Neural progenitor cell (in vitro differentiated cells): ENCODE results near the gene TSR1. TPM values are rescaled to one million over a fixed set of nuclear protein-coding genes. Genes with fewer than 3 reads are reported as not detected.

Experiments used
- DNase-seq: peaks from one replicate; pipeline ENCODE4 v3.0.0-alpha.2; 2016; ENCODE audit warnings: low spot score
- H2AFZ ChIP-seq: fragments of 200-600 bp; sonication (generic); replicated peaks from 2 replicates; pipeline ENCODE4 v1.6.1; 2016; ENCODE audit warnings: antibody characterized with exemption
- H3F3A ChIP-seq: fragments of 200-600 bp; sonication (generic); 2 replicates; pipeline ENCODE4 v1.6.1; 2016; ENCODE audit warnings: antibody characterized with exemption, low read depth
- H3K27ac ChIP-seq: fragments of 200-600 bp; sonication (generic); 2 replicates; pipeline ENCODE4 v1.5.1; 2016; ENCODE audit warnings: mild to moderate bottlenecking
- H3K27me3 ChIP-seq: fragments of 200-600 bp; sonication (generic); 2 replicates; pipeline ENCODE4 v1.6.1; 2016; ENCODE audit warnings: mild to moderate bottlenecking, moderate library complexity
- H3K36me3 ChIP-seq: fragments of 200-600 bp; sonication (generic); 2 replicates; pipeline ENCODE4 v1.5.1; 2016
- H3K4me1 ChIP-seq: fragments of 200-600 bp; sonication (generic); 2 replicates; pipeline ENCODE4 v1.6.1; 2016; ENCODE audit warnings: mixed run types
- H3K4me2 ChIP-seq: fragments of 200-600 bp; sonication (generic); 2 replicates; pipeline ENCODE4 v1.6.1; 2016
- H3K4me3 ChIP-seq: fragments of 200-600 bp; sonication (generic); 2 replicates; pipeline ENCODE4 v1.5.1; 2016
- H3K79me2 ChIP-seq: fragments of 200-600 bp; sonication (generic); 2 replicates; pipeline ENCODE4 v1.6.1; 2016; ENCODE audit warnings: low read depth
- H3K9ac ChIP-seq: fragments of 200-600 bp; sonication (generic); 2 replicates; pipeline ENCODE4 v1.6.1; 2016
- H3K9me3 ChIP-seq: fragments of 200-600 bp; sonication (generic); 2 replicates; pipeline ENCODE4 v1.5.1; 2016; ENCODE audit warnings: low read depth
- H4K20me1 ChIP-seq: fragments of 200-600 bp; sonication (generic); 2 replicates; pipeline ENCODE4 v1.6.1; 2016; ENCODE audit warnings: low read depth
- H3K27ac Mint-ChIP-seq: 3 replicates; pipeline ENCODE4 v1.8.0; 2021; ENCODE audit warnings: mixed read lengths
- H3K27me3 Mint-ChIP-seq: 2 replicates; pipeline ENCODE4 v1.8.0; 2022; ENCODE audit warnings: low read depth, mild to moderate bottlenecking, inconsistent platforms, moderate library complexity, mixed read lengths; ENCODE audit not compliant: insufficient read depth
- H3K36me3 Mint-ChIP-seq: 3 replicates; pipeline ENCODE4 v1.8.0; 2021; ENCODE audit warnings: mixed read lengths
- H3K4me1 Mint-ChIP-seq: 3 replicates; pipeline ENCODE4 v1.8.0; 2021; ENCODE audit warnings: mixed read lengths
- H3K4me3 Mint-ChIP-seq: 3 replicates; pipeline ENCODE4 v1.8.0; 2021; ENCODE audit warnings: mild to moderate bottlenecking, moderate library complexity, mixed read lengths
- H3K9me3 Mint-ChIP-seq: 3 replicates; pipeline ENCODE4 v1.8.0; 2020; ENCODE audit warnings: mixed read lengths
- EZH2 ChIP-seq: fragments of 200-600 bp; sonication (generic); IDR thresholded peaks from 2 replicates; pipeline ENCODE4 v1.6.1; 2017; ENCODE audit warnings: antibody characterized with exemption, mild to moderate bottlenecking, moderate library complexity
- EZH2phosphoT487 ChIP-seq: fragments of 200-600 bp; sonication (generic); IDR thresholded peaks from 2 replicates; pipeline ENCODE4 v1.6.1; 2017; ENCODE audit warnings: antibody characterized with exemption
- total RNA-seq: library from RNA; depleted of rRNA; stranded (reverse); fragments of >200 nt; gene quantifications from 2 replicates; pipeline ENCODE4 v1.2.3, GENCODE V29; 2015; ENCODE audit warnings: low replicate concordance
- TF ChIP-seq, protein P1 (sequence below): fragments of 200-600 bp; sonication (generic); IDR thresholded peaks from 2 replicates; pipeline ENCODE4 v1.5.1; 2017; ENCODE audit warnings: antibody characterized with exemption, mild to moderate bottlenecking

TSR1 gene
- 42.2 and 55.0 TPM in 2 replicates for total RNA-seq

DNA sequence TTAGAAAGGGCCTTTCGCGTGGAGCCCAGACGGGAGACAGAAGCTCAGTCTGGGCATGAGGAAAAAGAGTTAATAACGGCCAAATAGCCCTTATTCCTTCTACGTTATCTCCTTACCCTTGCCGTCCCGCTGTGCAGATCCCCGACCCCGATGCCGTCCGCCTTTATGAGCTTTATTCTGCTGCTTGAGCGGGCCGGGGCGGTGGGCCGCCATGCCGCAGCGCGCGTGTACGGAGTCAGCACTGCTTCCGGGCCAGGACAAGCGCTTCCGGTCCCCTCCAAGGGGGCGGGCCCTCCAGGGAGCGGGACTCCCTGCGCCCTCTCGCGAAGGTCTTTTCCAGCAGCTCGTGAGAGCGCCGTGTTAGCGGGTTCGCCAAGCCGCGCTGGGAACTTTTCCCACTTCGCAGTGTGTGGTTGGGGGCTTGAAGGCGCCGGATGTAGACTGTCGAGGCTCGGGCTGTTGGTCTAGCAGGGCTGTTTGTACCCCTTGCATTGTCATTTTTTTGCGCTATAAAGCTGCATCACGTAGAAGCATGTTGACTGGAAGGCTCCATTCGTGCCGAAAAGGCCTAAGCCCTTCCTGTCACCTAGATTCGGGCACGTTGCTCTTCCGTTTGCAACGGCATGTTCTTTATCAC is at the start of gene TSR1:
Gene TSR1 (minus strand): TSS at position 243 of the 637 bp plus-strand sequence. CDS start 30 bp downstream, at position 213.
- Mint-ChIP-seq H3K4me3 (peak within 1 kb of the TSS; percentile 99), H3K27me3 (peaks cover 7% of the 10 kb centered on the region), H3K9me3 (no peaks in the 10 kb centered on the region), H3K36me3 (peaks cover 16% of the 10 kb centered on the region), H3K27ac (peak within 1 kb of the TSS; percentile 81), H3K4me1 (peaks cover 24% of the 10 kb centered on the region)
- peaks cover 25% of the 10 kb centered on the region for H3F3A ChIP-seq
- peaks cover 4% of the 10 kb centered on the region for H4K20me1 ChIP-seq
- H3K4me2 ChIP-seq = peak within 1 kb of the TSS; percentile 97
- no peaks in the 10 kb centered on the region for H3K9me3 ChIP-seq
- H3K27me3 ChIP-seq = no peaks in the 10 kb centered on the region
- peaks cover 44% of the 10 kb centered on the region for H3K79me2 ChIP-seq
- peak within 1 kb of the TSS; percentile 91 for H3K9ac ChIP-seq
- no peak for TF ChIP-seq EZH2phosphoT487
- TF ChIP-seq, protein P1, sequence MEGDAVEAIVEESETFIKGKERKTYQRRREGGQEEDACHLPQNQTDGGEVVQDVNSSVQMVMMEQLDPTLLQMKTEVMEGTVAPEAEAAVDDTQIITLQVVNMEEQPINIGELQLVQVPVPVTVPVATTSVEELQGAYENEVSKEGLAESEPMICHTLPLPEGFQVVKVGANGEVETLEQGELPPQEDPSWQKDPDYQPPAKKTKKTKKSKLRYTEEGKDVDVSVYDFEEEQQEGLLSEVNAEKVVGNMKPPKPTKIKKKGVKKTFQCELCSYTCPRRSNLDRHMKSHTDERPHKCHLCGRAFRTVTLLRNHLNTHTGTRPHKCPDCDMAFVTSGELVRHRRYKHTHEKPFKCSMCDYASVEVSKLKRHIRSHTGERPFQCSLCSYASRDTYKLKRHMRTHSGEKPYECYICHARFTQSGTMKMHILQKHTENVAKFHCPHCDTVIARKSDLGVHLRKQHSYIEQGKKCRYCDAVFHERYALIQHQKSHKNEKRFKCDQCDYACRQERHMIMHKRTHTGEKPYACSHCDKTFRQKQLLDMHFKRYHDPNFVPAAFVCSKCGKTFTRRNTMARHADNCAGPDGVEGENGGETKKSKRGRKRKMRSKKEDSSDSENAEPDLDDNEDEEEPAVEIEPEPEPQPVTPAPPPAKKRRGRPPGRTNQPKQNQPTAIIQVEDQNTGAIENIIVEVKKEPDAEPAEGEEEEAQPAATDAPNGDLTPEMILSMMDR = peak; percentile 35
- DNase-seq = peak; percentile 95
- peak within 1 kb of the TSS; percentile 95 for H3K4me3 ChIP-seq
- H3K4me1 ChIP-seq = peaks cover 11% of the 10 kb centered on the region
- peaks cover 32% of the 10 kb centered on the region for H3K36me3 ChIP-seq
- H2AFZ ChIP-seq = peak within 1 kb of the TSS; percentile 94
- no peak within 1 kb of the TSS for H3K27ac ChIP-seq

GRCh38 chr17:2385240-2386210 is 49.3 kb upstream of the TSR1 start:
- Histone ChIP-seq H3K4me1 (peaks cover 11% of the 10 kb centered on the region), H3K27ac (peak overlapping the region; percentile 53), H3K27me3 (no peaks in the 10 kb centered on the region), H4K20me1 (peaks cover 17% of the 10 kb centered on the region), H3K79me2 (peaks cover 4% of the 10 kb centered on the region), H3F3A (peaks cover 20% of the 10 kb centered on the region), H3K4me2 (peak overlapping the region; percentile 42), H3K9ac (no peak overlapping the region), H3K36me3 (no peaks in the 10 kb centered on the region), H3K4me3 (no peak overlapping the region), H2AFZ (no peak overlapping the region), H3K9me3 (no peaks in the 10 kb centered on the region)
- no peaks in the 10 kb centered on the region for H3K9me3 Mint-ChIP-seq
- no peak for TF ChIP-seq EZH2phosphoT487
- no peak for TF ChIP-seq EZH2
- TF ChIP-seq, protein P1 = no peak
- peaks cover 12% of the 10 kb centered on the region for H3K36me3 Mint-ChIP-seq
- H3K4me3 Mint-ChIP-seq = no peak overlapping the region
- no peak overlapping the region for H3K27ac Mint-ChIP-seq
- DNase-seq = no peak
- H3K4me1 Mint-ChIP-seq = peaks cover 63% of the 10 kb centered on the region
- peaks cover 5% of the 10 kb centered on the region for H3K27me3 Mint-ChIP-seq

- Mint-ChIP-seq H3K36me3 (peaks cover 12% of the 10 kb centered on the region), H3K27me3 (peaks cover 5% of the 10 kb centered on the region), H3K9me3 (no peaks in the 10 kb centered on the region), H3K4me3 (peak overlapping the region; percentile 67), H3K27ac (peak overlapping the region; percentile 87), H3K4me1 (peaks cover 53% of the 10 kb centered on the region)
- H3K36me3 ChIP-seq = no peaks in the 10 kb centered on the region
- peaks cover 11% of the 10 kb centered on the region for H3K4me1 ChIP-seq
- DNase-seq = no peak
- peaks cover 20% of the 10 kb centered on the region for H3F3A ChIP-seq
- H3K4me2 ChIP-seq = peak overlapping the region; percentile 42
- no peak overlapping the region for H3K9ac ChIP-seq
- H3K4me3 ChIP-seq = no peak overlapping the region
- H2AFZ ChIP-seq = no peak overlapping the region
- H3K27ac ChIP-seq = peak overlapping the region; percentile 27
- no peaks in the 10 kb centered on the region for H3K9me3 ChIP-seq
- peaks cover 17% of the 10 kb centered on the region for H4K20me1 ChIP-seq
- H3K79me2 ChIP-seq = peaks cover 4% of the 10 kb centered on the region
- TF ChIP-seq, protein P1 = no peak
- TF ChIP-seq EZH2 = no peak
- no peak for TF ChIP-seq EZH2phosphoT487
- H3K27me3 ChIP-seq = no peaks in the 10 kb centered on the region
Observed at GRCh38 chr17:2384439-2385127, 48.3 kb upstream of the TSR1 start.
